ENCODE data around the gene GLB1L2.

DNA sequence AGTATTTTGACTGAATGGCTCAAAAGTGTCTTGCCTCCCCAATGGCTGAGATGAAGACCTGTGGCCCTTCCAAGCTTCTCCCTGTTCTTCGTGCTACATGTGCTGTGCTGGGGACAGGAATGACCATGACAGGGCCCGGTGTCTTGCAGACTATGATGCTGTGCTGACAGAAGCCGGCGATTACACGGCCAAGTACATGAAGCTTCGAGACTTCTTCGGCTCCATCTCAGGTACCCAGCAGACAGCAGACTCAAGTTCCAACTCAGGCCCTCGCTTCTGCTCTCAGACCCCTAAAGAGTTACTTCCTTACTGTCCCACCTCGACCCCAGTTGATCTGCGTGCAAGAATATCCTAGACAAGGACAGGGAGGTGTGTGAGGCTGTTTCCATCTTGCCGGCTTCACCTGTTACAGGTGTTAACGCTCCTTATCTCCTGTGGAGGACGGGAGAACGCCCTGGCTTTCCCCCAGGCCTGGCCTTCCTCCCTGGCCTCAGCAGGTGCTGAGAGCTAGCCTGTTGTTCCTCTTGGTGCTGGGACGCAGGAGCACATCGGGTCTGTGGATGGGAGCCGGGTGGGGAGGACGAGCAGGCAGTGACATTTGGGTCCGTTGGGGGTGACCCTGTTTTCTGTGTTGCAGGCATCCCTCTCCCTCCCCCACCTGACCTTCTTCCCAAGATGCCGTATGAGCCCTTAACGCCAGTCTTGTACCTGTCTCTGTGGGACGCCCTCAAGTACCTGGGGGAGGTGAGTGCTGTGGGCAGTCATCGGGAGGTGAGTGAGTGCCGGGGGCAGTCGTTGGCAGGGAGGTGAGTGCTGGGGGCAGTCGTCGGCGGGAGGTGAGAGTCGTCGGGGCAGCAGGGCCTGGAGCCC, 38.1 kb downstream of the GLB1L2 start:
- no peak for TF ChIP-seq CTCF (IDR thresholded peaks at IDR 0.05)
- TF ChIP-seq EP300 (IDR thresholded peaks at IDR 0.05), result no peak

Measured in sigmoid colon (tissue), 4 donors.